T follicular helper cell (primary cell): ENCODE measurements around the gene MRPS23.
A peak's percentile ranks its signal among the peaks of the same experiment; 100 is the strongest.

Source experiments
- DNase-seq: peaks from one replicate; pipeline ENCODE4 v3.0.0-alpha.2; 2020; ENCODE audit warnings: low read depth
- total RNA-seq, 2 experiments: gene quantifications; one replicate each; lab custom pipeline; 2026; lab: John Stamatoyannopoulos, UW

The MRPS23 gene
- 38.8 to 108 reads per million in 2 experiments for total RNA-seq

DNA sequence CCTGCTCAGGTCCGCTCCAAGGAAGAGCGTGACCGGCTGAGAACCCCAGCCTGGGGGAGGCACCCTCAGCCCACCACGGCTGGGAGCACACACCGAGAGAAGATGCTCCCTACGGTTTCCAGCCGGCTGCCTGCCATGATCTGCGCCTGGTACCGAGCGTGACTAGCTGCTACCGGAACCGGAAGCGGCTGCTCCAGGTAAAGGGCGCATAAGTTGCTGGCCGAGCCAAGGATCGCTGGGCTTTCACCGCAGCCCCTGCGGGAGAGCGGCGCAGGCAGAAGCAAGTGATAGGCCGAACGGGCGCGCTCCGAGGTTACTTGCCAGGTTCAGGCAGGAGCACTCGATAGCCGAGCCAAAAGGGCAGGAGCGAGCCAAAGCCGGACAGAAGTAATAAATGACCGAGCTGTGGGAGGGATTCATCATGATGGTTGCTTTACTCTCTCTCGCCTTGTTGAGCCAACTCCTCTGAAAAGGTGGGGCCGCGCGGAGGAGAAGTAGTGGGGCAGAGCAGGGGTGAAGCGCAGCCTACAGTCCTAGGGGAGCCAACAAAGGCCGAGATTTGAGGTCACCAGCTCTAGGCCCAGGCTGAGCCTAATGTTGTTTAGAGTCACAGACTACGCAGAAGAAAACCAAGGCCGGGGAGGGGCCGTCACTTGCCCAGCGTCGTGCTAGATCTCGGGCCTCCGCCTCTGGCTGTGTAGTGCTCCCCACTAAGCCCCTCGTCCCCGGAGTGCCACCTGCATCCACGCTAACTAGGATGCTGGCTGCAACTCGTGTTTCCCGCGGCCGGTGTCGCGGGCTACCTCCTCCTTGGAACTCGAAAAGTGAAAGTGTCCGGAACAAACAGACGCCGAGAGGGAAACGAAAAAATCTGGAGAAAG lies at the start of gene MRPS23:
Gene MRPS23, minus strand, starts transcription at position 171 of the 881 bp plus-strand sequence. Its CDS starts 34 bp downstream, at position 137.
- peak; percentile 96 for DNase-seq

GRCh38 chr17:57899391-57899790 lies 49.5 kb upstream of the MRPS23 start:
- DNase-seq = no peak

DNA sequence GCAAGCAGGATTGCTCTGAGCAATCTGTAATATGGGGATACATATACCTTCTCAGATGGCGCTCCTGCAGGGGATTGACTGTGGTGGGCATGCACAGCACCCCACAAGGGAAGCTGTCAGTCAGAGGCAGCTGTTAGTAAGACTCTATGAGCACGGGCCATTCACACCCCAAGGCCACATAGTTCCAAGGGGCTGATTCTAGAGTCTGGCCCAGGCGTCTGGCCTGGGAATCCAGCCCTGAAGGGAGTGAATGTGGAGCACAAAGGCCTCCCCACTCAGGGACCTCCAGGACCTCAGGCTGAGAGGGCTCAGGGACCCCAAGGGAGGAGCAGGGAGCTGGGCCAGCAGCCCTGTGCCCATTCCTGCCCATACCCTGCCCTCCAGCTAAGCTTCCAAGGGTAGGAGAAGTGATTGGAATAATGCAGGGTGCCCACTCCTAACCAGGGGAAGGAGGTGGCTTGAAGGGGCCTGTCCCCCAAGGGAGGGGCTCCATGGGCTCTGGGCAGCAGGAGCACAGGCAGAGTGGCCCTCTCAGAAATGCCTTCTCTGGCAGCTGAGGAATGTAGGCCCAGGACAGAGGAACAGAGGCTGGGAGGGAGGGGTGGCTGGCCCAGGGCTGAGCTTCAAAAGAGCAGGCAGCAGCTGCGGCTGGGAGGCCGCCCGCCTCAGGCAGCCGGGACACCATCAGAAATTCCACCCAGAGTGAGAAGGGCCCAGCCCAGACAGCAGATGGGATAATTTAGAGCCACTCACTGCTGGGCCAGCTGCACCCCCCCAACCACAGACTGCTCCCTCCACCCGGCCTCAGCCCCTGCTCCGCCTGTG lies 48.9 kb upstream of the MRPS23 start:
- DNase-seq = no peak

GRCh38 chr17:57895382-57896060 lies 45.7 kb upstream of the MRPS23 start:
- no peak for DNase-seq

DNA sequence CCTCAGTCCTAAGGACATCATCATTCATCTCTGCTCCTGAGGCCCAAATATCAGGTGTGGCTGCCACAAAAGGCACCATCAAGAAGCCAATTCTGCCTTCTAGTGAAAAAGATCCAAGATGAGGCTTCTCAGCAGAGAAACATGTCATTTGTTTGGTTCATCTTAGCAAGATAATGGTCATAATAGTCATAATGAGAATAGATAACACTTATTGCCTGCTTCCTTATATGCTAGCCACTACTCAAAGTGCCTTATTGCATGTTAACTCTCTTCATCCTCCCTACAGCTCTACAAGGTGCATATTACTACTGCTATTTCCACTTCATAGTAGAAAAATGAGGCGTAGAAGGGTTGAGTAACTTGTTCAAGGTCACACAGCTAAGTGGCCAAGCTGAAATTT lies 45.0 kb upstream of the MRPS23 start:
- no peak for DNase-seq

- no peak for DNase-seq
Observed at GRCh38 chr17:57892820-57893595, 43.2 kb upstream of the MRPS23 start.

GRCh38 chr17:57892146-57892819 lies 42.4 kb upstream of the MRPS23 start:
- peak; percentile 65 for DNase-seq

GRCh38 chr17:57890857-57891232 lies 41.0 kb upstream of the MRPS23 start:
- DNase-seq = no peak

DNA sequence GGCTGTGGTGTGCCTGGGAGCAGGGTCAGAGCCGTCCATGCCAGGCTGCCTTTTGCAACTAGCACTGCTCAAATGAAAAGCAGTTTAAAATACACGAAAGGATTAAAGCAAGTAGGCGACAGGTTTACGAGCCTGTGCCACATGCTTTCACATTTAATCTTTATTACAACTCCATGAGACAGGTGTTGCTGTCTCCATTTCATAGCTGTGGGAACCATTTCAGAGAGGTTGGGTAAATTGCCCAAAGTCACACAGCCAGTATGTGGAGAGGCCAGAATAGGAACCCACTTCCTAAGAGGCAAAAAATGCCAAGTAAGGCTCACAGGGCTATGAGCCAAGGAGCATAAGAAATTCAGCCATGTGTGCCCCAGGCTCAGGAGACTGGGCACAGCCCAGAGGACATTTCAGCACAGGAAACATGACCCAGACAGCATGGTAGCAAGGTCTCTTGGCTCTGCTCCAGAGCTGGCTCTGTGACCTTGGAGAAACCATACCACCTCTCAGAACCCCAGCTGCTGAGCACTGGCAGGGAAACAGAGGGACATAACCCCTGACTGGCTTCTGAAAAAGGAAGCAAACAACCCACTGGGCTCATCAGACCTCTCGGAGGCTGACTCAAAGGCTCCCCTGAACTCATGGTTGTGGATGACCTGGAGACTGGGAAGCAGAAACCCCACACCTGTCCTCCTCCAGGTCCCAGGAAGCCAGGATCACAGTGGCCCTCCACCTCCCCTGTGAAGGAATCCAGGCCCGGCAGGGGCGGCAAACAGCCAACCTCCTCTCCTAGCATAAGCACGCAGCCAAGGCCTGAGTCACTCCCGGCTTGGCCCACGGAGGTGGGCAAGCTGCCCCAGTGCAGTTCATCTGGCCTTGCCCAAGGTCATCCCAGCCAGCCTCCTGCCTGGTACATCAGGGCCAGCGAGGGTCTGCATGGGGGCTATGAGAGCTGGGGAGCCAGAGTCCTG lies 40.3 kb upstream of the MRPS23 start:
- no peak for DNase-seq

DNA sequence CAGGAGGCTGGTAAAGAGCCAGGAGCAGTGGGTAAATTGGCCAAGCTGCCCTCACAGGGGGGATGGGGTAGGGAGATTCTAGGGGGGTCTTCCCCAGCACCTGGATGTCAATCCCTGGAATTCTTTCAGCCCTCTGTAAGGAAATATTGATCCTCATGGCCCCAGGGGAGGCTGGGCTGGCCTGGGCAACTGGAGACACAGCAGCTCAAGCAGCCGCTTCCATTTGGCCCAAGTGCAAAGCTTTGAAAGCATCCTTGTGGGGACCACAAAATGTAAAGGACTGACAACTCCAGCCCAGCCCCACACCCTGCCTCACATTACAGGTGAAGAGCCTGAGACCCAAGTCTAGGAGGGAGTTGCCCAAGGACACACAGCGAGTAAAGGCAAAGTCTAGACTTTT lies 39.4 kb upstream of the MRPS23 start:
- no peak for DNase-seq

GRCh38 chr17:57888311-57889216 lies 38.7 kb upstream of the MRPS23 start:
- DNase-seq = no peak

DNA sequence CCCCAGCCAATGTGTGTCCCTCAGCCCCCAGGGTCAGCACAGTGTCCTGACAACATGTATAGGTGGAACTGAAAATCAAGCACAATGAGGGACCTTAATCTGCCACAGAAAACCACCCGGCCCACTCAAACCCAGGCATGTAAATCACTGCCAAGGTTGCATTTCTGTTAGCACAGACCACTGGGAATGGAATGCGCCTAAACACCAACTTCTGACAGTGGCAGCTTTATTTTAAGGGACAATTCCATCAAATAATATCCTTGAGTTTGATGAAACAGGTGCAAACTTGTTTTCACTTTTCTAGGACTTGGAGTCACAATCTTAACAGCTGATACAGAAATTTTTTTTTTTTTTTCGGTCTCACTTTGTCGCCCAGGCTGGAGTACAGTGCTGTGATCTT lies 37.3 kb upstream of the MRPS23 start:
- DNase-seq = no peak

DNA sequence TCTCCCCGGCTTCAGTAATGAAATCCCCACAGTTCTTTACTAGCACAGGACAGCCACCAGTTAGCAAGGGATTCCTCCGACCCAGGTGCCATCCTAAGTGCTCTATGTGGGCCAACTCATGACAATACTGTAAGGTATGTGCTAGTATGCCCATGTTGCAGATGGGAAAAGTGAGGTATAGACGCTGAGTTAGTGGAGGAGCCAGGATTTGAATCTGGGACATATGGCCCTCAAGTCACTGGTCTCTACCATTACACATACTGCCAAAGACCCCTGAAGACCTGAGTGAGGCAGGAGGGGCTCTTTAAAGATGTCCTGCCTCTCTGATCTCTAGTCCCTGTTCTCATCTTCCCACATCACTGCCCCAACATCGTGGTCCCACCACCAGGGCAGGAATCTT lies 36.2 kb upstream of the MRPS23 start:
- DNase-seq = no peak

DNA sequence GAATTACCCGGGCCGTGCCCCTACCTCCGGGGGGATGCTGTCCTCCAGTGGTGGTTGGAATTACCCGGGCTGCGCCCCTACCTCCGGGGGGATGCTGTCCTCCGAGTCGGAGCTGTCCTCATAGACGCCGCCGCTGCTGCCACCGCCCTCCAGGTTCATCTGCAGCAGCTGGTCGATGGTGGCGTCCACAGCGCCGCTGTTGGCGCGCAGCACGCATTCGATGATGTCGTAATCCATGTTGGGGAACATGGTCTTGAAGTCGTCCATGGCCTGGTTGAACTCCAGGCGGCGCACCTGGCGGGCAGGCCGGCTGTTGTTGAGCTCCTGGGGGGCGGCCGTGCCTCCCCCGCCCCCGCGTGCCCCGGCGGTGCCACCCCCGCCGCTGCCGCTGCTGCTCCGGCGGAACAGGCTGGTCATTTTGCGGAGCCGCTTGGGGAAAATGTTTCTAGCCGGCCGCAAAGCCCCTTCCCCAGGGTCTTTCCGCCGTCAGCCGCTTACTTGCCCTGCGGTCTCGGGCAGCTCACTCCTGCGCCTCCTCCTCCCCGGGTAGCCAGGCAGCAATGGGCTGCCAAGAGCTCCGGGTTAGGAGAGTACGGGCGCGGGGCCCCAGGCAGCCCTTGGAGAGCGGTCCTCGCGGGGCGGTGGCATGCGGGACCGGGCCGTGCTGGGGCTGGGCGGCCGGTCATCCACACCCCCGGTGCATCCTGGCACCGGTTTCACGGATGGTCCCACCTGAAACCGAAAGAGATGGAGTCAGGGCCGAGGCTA lies 35.5 kb upstream of the MRPS23 start:
- DNase-seq = no peak

- no peak for DNase-seq
Observed at GRCh38 chr17:57881783-57882351, 32.0 kb upstream of the MRPS23 start.

GRCh38 chr17:57881143-57881542 lies 31.3 kb upstream of the MRPS23 start:
- no peak for DNase-seq

- no peak for DNase-seq
Observed at GRCh38 chr17:57880086-57880456, 30.2 kb upstream of the MRPS23 start.
